Measurements from ENCODE around the gene TEX22.

TEX22 gene

DNA sequence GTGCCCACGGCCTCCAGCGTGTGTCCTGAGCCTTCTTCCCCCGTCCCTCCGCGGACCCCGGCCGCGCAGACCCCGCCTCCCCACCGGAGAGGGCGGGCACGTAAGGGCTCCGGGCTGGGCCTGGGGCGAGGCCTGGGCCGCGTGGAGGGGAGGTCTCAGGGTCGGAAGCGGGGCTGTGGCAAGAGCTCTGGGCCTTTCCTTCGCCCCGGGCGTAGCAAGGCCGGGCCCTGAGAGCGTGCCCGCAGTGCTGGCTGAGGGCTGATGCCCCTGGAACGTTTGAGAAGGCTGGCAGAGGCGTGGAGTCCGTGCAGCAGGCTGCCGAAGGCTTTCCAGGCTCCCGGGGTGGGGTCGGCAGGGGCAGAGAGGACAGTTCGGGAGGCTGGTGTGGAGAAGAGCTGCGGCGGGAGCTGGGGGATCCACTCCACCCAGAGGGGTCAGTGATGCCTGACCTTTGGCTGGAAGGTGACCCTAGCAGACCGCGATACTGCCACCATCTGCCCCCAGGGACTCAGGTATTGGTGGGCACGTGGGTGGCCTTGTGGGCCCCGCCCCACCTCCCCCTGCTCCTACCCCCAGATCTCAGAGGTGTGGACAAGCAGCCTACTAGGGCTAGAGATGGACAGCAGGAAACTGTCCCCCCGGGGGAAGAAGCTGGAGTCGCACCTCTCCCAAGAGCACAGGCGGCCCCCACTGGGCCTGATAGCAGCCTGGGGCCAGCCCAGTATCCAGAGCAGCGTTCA is 558 bp downstream of the TEX22 start:
- peak in 1 of 2 donors; percentile 37 for DNase-seq (ENCODE audit: low read depth in 2 of 2)

- no peak for DNase-seq (ENCODE audit: low read depth in 2 of 2)
Observed at GRCh38 chr14:105399466-105399775, 1.1 kb downstream of the TEX22 start.

- no peak for DNase-seq (ENCODE audit: low read depth in 2 of 2)
Observed at GRCh38 chr14:105400016-105400415, 1.7 kb downstream of the TEX22 start.

DNA sequence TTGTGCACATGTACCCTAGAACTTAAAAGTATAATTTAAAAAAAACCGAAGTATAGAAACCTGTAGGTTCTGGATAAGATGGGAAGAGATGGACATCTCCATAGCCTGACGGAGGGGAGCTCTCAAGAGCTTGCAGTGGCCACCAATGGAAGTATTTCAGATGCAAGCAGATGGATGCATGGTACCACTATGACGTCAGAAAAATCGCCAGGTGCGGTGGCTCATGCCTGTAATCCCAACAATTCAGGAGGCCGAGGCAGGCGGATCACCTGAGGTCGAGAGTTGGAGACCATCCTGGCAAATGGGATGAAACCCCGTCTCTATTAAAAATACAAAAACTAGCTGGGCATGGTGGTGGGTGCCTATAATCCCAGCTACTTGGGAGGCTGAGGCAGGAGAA is 3.4 kb downstream of the TEX22 start:
- no peak for DNase-seq (ENCODE audit: low read depth in 2 of 2)

- DNase-seq (ENCODE audit: low read depth in 2 of 2), result no peak
Observed at GRCh38 chr14:105408592-105408991, 10.3 kb downstream of the TEX22 start.

DNA sequence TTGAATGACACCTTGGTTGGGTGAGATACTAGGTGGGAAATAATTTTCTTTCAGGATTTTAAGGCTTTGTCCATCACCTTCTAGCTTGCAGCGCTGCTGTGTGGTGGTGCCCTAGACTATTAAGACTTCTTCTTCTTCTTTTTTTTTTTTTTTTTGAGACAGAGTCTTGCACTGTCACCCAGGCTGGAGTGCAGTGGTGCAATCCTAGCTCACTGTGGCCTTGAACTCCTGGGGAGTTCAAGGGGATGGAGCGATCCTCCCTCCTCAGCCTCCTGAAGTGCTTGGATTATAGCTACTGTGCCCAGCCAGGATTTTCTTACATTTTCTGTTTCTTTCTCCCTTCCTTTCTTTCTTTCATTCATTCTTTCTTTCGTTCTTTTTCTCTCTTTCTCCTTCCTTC is 11.0 kb downstream of the TEX22 start:
- DNase-seq (ENCODE audit: low read depth in 2 of 2), result no peak

DNA sequence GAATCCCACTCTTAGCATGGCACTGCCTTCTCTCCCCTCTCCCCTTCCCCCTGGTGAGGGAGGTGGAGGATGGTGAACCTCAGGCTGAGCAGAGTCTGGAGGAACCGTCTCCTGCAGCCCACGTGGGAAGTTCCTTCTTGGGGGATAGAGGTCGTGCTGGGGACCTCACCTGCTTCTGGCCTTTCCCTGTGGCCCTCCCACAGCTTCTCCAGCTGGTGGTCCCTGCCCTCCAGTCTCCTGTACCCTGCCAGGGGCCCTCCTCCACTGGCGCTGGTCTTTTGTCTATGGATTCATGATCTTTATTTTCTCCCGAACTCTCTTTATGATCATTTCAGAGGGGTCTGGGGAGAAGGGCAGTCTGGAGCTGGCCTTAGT is 12.3 kb downstream of the TEX22 start:
- DNase-seq (ENCODE audit: low read depth in 2 of 2), result no peak

- DNase-seq (ENCODE audit: low read depth in 2 of 2), result peak in 1 of 2 donors; percentile 29
Observed at GRCh38 chr14:105411017-105411941, 12.9 kb downstream of the TEX22 start.

DNA sequence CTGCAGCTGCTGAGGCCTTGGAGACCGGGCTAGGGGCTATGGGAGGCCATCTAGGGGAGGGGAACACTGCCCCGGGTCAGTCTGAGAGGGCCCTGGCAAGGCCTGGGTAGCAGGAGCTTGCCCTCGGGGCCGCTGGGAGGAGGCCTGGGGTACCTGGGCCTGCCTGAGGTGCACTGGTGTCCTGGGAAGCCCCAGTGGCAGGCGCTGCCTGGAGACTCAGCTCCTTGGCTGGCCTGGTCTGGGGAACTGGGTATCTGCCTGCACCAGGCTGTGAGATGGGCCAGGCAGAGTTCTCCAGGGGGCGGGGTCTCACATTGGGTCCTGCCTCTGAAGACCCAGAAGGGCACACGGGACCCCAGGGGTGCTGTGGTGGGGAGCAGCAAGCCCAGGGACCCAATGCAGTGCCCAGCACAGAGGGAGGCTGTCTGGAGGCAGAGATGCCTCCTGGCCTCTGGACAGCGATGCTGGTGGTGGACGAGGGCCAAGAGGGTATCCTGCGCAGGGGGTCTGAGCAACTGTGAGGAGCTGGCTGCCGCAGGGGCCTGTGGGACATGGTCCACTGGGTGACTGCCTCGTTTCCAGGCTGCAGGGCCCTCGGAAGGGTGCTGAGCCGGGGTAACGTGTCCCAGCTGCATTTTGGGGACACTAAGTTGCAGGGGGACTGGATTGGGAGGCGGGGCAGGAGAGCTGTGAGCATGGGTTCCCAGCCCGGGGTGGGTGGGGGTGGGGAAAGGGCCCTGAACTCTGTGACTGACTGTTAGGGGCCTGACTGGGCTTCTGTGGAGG is 13.8 kb downstream of the TEX22 start:
- no peak for DNase-seq (ENCODE audit: low read depth in 2 of 2)

- no peak for DNase-seq (ENCODE audit: low read depth in 2 of 2)
Observed at GRCh38 chr14:105412771-105413543, 14.6 kb downstream of the TEX22 start.

DNA sequence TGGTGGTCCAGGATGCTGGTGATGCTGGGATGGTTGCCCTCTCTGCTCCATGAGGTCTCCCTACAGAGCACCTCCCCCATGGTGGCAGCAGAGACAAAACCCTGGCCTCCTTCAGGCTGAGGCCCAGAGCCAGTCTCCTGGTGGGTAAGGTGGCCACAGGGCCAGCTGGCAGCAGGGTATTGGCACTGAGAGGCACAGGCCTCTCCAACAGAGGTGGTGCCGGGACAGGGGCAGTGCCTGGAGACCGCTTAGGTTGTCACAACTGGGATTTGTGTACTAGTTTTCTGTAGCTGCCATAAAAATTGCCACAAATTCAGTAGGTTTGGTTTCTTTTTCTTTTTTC is 15.2 kb downstream of the TEX22 start:
- DNase-seq (ENCODE audit: low read depth in 2 of 2), result no peak

DNA sequence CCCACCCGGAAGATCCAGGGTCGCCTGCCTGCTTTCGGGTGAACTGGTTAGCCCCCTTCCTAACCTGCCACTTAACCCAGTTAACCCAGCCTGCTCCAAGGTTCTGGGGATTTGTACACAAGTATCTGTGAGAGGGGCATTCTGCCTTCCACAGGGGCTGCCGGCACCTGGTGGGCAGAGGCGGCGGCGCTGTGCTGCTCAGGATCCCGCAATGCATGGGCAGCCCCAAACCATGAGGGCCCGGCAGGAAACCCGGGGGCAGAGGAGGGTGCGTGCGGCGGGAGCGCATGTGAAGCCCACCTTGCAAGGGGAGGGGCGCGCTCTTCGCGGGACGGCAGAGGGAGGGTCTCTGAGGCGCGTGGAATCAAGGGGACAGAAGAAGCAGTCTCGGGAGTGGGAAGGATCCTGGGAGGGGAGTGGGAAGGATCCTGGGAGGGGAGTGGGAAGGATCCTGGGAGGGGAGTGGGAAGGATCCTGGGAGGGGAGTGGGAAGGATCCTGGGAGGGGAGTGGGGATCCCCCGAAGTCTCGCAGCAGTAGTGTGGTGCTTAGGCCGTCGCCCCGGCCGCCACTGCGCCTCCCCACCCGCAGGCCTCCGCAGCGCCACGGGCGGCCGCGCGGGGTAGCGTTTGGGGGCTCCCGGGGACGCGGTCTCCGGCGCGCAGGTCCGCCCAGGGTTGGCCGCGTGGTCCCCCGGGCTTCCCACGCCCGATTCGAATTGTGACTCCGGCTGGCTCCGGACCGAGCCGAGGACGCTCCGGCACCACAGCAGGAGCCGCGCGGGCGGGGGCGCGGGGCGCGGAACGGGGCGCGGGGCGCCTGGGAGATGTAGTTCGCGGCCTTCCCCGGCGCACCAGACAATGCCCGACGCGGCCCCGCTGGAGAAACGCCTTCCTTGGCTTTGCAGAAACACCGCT is 16.4 kb downstream of the TEX22 start:
- DNase-seq (ENCODE audit: low read depth in 2 of 2), result peak; percentile 63 to 66

- DNase-seq (ENCODE audit: low read depth in 2 of 2), result no peak
Observed at GRCh38 chr14:105415481-105416428, 17.4 kb downstream of the TEX22 start.

DNA sequence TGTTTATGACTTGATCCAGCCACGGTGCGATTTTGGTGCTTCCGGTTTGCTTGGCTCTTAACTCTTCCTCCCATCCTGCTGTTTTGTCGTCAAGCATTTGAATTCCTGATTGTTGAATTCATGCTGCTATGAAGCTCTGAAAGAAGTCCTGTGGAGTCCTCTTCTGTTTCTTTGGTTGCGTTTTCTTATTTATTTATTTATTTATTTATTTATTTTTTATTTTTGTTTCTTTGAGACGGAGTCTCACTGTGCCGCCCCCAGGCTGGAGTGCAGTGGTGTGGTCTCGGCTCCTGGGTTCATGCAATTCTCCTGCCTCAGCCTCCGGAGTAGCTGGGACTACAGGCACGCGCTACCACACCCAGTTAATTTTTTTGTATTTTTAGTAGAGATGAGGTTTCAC is 18.3 kb downstream of the TEX22 start:
- DNase-seq (ENCODE audit: low read depth in 2 of 2), result no peak

GRCh38 chr14:105417690-105418121 is 19.4 kb downstream of the TEX22 start:
- no peak for DNase-seq (ENCODE audit: low read depth in 2 of 2)

GRCh38 chr14:105418269-105419194 is 20.2 kb downstream of the TEX22 start:
- DNase-seq (ENCODE audit: low read depth in 2 of 2), result no peak

DNA sequence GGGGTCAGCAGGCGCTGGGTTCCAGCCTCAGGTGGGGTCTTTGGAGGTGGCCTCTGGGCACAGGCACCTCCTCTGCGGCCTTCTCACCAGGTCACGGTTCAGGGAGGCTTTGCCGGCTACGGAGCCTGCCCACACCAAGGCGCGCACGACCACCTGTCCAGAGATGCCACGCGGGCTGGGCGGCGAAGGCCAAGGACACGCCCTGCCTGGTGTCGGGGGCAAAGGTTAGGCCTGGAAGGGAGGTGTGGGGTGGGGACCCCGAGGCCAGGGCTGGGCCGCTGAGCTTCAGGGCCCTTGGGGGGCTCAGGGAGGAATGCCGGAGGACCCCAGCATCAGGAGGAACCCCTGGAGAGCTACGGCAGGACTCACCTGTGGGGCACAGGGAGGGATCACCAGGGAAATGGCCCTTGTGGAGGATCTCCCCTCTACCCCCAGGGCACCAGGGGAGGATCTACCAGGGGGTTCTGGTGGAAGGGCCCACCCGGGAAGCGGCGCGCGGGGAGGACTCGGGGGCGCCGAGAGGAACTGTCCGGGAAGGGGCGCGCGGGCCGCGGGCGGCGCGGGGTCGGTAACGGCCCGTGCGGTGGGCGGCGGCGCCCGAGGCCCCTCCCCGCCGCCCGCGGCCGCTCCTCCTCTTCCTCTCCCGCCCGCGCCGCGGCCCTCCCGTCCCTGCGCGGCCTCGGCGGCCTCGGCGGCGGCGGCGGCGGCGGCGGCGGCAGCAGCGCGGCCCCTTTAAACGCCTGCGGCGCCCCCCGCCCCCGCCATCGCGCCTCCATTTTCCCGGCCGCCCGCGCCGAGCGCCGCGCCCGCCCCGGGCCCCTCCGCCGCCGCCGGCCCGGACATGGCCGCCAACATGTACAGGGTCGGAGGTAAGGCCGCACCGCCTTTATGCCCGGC is 21.1 kb downstream of the TEX22 start, which contains the start of gene MTA1:
TSS of gene MTA1 (plus strand) at position 633 of the 897 bp plus-strand sequence. CDS start at position 842, 209 bp downstream.
- DNase-seq (ENCODE audit: low read depth in 2 of 2), result peak in 1 of 2 donors; percentile 43

Data from stimulated activated CD8-positive, alpha-beta memory T cell treated with anti-CD3 and anti-CD28 coated beads, Interleukin-2, amount 100 ng/mL, for 48 hours (primary cell).